Suprapubic skin (tissue), 4 donors: ENCODE results near the gene PIK3CD.

Source experiments
- CTCF ChIP-seq, 2 donors: fragments of 200-600 bp in 1 of 2; fragments of 450-650 bp in 1 of 2; sonication (generic) in 1 of 2; IDR thresholded peaks; one replicate each; pipeline ENCODE4 v1.5.1; 2016 to 2019; ENCODE audit warnings: antibody characterized with exemption in 2 of 2, mild to moderate bottlenecking in 1 of 2, moderate library complexity in 1 of 2
- POLR2A ChIP-seq, 2 donors: fragments of 450-650 bp; IDR thresholded peaks; one replicate each; pipeline ENCODE4 v1.6.1; 2017; ENCODE audit warnings: antibody characterized with exemption in 2 of 2, mild to moderate bottlenecking in 2 of 2, moderate library complexity in 2 of 2
- POLR2AphosphoS5 ChIP-seq, 3 donors: sonication (generic); formaldehyde crosslinking; IDR thresholded peaks; one replicate each; pipeline ENCODE4 v1.6.1; 2017; ENCODE audit warnings: antibody characterized with exemption in 3 of 3

GRCh38 chr1:9764550-9764949 is 113.0 kb downstream of the PIK3CD start:
- no peak for TF ChIP-seq CTCF (IDR thresholded peaks at IDR 0.05)
- no peak for TF ChIP-seq POLR2A (IDR thresholded peaks at IDR 0.05)
- no peak for TF ChIP-seq POLR2AphosphoS5 (IDR thresholded peaks at IDR 0.05)
